Large intestine (tissue), 3 donors: ENCODE measurements around the gene ZNF407. TPM values are rescaled to one million over a fixed set of nuclear protein-coding genes. Genes with fewer than 3 reads are reported as not detected.

Source experiments
- DNase-seq, 2 donors: peaks; one replicate each; pipeline versions ENCODE4 v3.0.0 to v3.0.0-alpha.2; 2013
- H3K27ac ChIP-seq: one replicate; pipeline ENCODE4 v1.5.1; 2013; ENCODE audit warnings: low read length
- H3K27me3 ChIP-seq: 2 replicates; pipeline ENCODE4 v1.6.1; 2013; ENCODE audit warnings: low read length; ENCODE audit not compliant: control insufficient read depth, insufficient read depth
- H3K36me3 ChIP-seq: 2 replicates; pipeline ENCODE4 v1.6.1; 2013; ENCODE audit warnings: low read length; ENCODE audit not compliant: control insufficient read depth, insufficient read depth
- H3K4me1 ChIP-seq: one replicate; pipeline ENCODE4 v1.6.1; 2013; ENCODE audit warnings: low read length; ENCODE audit not compliant: control insufficient read depth, insufficient read depth
- H3K4me3 ChIP-seq: one replicate; pipeline ENCODE4 v1.5.1; 2013; ENCODE audit warnings: low read length
- H3K9me3 ChIP-seq: one replicate; pipeline ENCODE4 v1.6.1; 2013; ENCODE audit warnings: mild to moderate bottlenecking, low read depth, low read length, moderate library complexity; ENCODE audit not compliant: control insufficient read depth
- WGBS: methylation state at CpG from one replicate; pipeline ENCODE4 v1.1.5; 2013; ENCODE audit warnings: low lambda C conversion rate; ENCODE audit not compliant: insufficient coverage; 5-methylcytosine and 5-hydroxymethylcytosine counted together
- polyA plus RNA-seq: library from polyadenylated mRNA; unstranded; fragments of 120-200 nt; gene quantifications from one replicate; pipeline ENCODE4 v1.2.1, GENCODE V29; 2013

The ZNF407 gene
- polyA plus RNA-seq, 1 donor = 6.6 TPM

DNA sequence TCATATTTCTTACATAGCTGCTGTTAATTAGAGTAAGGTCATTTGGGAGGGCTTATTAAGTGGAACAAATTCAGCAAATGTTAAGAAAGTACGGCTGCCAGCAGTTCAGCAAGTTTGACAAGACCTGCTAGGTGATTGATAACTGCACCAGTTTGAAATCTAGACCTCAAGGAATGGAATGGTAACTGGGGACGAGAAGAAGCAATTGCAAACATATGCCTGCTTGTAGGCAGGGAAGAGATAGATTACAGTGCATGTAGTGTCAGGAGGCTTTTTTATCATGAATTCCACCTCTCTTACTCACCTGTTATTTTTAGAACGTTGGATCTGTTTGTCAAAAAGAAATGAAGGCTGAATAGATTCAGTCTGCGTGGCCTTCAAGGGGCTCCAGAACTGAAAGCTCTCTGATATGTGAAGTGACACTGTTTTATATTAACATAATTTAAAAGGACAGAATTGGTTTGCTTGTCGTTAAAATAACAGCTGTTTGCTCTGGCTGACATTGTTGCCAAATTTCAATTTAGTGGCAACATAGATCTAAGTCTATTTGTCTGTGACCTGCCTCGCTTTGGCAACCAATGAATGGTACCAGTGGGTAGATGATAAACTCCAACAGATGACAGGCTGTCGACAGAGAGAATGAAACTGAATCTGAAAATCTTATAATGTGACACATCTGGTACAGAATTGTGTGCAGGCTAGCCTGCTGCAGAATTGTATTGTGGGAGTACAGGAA lies 199.3 kb downstream of the ZNF407 start:
- Histone ChIP-seq H3K4me1 (no peaks in the 10 kb centered on the region), H3K27ac (no peak overlapping the region), H3K4me3 (no peak overlapping the region), H3K36me3 (no peaks in the 10 kb centered on the region), H3K9me3 (no peaks in the 10 kb centered on the region), H3K27me3 (no peaks in the 10 kb centered on the region)
- WGBS = 60% methylated on average over 2 of the region's 7 CpGs
- no peak for DNase-seq

DNA sequence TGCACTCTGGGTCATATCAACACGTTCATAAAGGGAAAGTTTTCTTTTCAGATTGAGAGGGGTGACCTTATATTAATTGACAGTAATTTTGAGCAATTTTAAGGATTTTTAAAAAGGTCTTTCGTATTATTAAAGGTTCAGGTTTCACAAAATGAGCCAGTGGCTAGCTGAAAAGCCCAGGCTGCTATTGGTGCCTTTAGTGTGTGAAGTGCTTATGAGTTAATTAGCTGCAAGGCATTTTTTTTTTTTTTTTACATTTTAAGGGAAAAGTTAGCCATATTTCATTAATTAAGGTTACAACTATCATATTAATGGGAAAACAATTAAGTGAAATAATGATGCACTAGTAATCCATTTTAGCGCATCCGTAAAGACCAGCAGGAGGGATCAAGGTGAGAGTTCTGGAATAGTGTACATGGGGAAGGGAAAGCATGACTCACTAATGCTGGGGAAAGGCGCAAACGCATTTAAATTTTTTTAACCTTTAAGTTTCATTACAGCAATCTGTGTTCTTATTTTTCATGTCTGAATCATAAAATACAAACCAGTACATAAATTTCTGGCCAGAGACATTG lies 200.0 kb downstream of the ZNF407 start:
- Histone ChIP-seq H3K9me3 (no peaks in the 10 kb centered on the region), H3K4me1 (no peaks in the 10 kb centered on the region), H3K27me3 (no peaks in the 10 kb centered on the region), H3K27ac (no peak overlapping the region), H3K4me3 (no peak overlapping the region), H3K36me3 (no peaks in the 10 kb centered on the region)
- no peak for DNase-seq
- WGBS = 70% methylated on average over 2 of the region's 6 CpGs

DNA sequence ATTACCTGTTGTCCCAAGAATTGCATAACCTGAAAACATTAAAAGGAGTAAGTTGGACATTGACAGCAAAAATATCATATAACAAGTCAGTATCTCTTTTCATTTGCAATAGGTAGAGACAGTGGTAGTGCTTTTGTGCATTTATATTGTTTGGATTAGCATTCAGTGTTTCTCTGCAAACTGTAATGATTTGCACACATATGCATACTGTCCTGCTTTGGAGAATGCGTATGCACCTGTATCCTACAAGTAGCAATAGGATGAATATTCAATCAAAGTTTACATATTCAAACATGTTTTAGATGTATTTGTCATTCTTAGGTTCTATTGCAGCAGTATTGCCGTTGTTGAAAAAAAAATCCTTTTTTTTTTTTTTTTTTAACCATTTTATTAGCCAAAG lies 201.9 kb downstream of the ZNF407 start:
- WGBS = 95% methylated on average over 2 of the region's 2 CpGs
- no peaks in the 10 kb centered on the region for H3K9me3 ChIP-seq
- no peaks in the 10 kb centered on the region for H3K4me1 ChIP-seq
- no peak overlapping the region for H3K27ac ChIP-seq
- H3K27me3 ChIP-seq = no peaks in the 10 kb centered on the region
- no peak overlapping the region for H3K4me3 ChIP-seq
- no peak for DNase-seq
- no peaks in the 10 kb centered on the region for H3K36me3 ChIP-seq

DNA sequence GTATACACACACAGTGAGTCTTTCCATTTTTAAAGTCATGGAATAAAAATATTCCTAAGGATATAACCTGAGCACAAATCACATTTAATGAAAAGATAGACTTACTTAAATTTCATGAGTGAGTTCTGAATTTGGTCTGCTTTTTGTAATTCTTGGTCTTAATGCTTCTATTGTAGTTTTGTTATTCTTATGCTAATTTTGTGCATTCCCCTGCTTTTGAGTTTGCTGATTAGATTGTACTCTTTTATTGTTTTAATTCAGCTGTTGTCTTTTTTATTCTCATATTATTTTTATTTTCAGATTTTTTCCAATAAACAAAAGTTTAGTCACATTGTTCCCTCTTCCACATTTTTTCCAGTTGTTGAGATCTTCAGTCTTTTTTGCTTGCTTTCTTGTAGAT lies 202.4 kb downstream of the ZNF407 start:
- Histone ChIP-seq H3K36me3 (no peaks in the 10 kb centered on the region), H3K27ac (no peak overlapping the region), H3K9me3 (no peaks in the 10 kb centered on the region), H3K4me3 (no peak overlapping the region), H3K27me3 (no peaks in the 10 kb centered on the region), H3K4me1 (no peaks in the 10 kb centered on the region)
- no peak for DNase-seq

DNA sequence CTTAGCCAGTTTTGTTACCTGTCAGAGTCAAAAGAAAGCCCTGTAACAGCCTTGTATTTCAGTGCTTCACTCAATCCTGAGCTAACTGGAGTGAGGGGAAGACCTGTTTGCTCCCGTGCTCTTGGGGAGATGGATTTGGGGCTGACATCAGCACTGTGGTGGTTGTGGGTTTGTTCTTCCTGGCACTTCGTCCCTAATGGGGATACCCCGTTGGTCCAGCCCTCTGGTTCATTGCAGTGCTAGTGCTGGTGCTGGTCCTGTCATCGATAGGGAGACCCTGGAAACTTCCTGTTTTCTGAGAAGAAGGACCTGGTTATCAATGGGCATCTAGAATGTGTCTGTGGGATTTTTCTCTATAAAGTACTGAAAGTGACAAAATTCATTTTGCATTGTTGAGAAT lies 205.4 kb downstream of the ZNF407 start:
- H3K36me3 ChIP-seq = no peaks in the 10 kb centered on the region
- 100% methylated on average over 1 of the region's 4 CpGs for WGBS
- no peaks in the 10 kb centered on the region for H3K27me3 ChIP-seq
- H3K4me1 ChIP-seq = peaks cover 8% of the 10 kb centered on the region
- no peak overlapping the region for H3K27ac ChIP-seq
- H3K4me3 ChIP-seq = no peak overlapping the region
- H3K9me3 ChIP-seq = no peaks in the 10 kb centered on the region
- no peak for DNase-seq

DNA sequence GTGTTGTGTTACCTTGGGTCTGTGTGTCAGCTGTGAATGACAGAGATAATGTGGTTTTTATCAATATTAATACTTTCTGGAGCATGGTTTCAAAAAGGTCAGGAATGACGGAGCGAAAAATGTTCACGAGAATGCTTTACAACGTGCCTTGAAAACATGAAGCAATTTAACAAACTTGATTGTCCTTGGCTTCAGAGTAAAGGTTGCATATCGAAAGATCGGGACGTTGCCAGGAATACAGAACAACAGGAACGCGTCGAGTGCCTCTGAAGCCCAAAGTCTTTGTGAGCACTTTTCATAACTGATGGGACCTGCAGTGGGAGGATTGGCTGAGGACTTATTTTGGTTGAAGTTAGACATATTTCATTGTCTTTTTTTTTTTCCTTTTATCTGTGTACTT lies 206.1 kb downstream of the ZNF407 start:
- WGBS = 100% methylated on average over 3 of the region's 10 CpGs
- DNase-seq = no peak

DNA sequence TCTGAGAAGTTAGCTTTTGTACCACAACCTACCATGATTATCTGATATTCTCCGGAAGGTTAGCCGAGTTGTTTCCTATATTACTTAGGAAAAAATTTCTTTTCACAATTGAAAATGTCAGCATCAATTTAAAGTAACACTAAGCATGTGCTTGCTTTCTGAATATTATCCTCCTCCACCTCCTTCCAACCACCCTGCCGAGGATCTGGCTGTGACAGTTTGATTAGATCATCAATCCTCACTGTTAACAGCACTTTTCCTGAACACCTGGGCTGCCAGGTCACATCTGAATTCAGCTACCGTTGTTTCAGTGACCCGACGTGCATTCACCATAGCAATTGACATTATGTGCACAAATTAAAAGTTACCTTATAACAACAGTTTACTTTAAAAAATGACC lies 207.0 kb downstream of the ZNF407 start:
- Histone ChIP-seq H3K4me1 (peaks cover 8% of the 10 kb centered on the region), H3K9me3 (no peaks in the 10 kb centered on the region), H3K27ac (no peak overlapping the region), H3K4me3 (no peak overlapping the region), H3K27me3 (no peaks in the 10 kb centered on the region), H3K36me3 (no peaks in the 10 kb centered on the region)
- 100% methylated on average over 1 of the region's 6 CpGs for WGBS
- no peak for DNase-seq

More for the DNA sequence above, 206.1 kb downstream of the ZNF407 start:
- Histone ChIP-seq H3K9me3 (no peaks in the 10 kb centered on the region), H3K27me3 (no peaks in the 10 kb centered on the region), H3K36me3 (no peaks in the 10 kb centered on the region), H3K4me1 (peaks cover 8% of the 10 kb centered on the region), H3K4me3 (no peak overlapping the region), H3K27ac (no peak overlapping the region)

DNA sequence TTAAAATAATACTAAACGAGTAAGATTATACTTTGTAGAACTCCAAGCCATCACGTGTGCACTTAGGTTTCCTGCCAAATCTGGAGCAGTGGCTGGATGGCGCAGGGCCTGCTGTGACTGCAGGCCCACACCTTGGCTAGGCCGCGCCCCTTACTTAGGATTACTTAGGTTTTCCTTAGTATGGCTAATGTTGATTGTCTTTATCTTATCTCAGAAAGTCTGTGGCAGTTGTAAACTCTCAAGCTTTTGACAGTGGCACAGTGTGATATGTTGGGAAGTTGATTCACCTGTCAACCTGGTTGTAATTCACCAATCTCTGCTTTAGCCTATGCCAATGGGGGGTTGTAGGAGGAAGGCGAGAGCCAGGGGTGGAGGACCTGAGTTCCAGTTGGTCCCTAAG lies 208.4 kb downstream of the ZNF407 start:
- Histone ChIP-seq H3K4me3 (no peak overlapping the region), H3K4me1 (peaks cover 8% of the 10 kb centered on the region), H3K36me3 (no peaks in the 10 kb centered on the region), H3K9me3 (no peaks in the 10 kb centered on the region), H3K27ac (peak overlapping the region; percentile 43), H3K27me3 (no peaks in the 10 kb centered on the region)
- DNase-seq = peak; percentile 54 to 78
- no CpG with 5 or more reads among the region's 6 CpGs for WGBS

DNA sequence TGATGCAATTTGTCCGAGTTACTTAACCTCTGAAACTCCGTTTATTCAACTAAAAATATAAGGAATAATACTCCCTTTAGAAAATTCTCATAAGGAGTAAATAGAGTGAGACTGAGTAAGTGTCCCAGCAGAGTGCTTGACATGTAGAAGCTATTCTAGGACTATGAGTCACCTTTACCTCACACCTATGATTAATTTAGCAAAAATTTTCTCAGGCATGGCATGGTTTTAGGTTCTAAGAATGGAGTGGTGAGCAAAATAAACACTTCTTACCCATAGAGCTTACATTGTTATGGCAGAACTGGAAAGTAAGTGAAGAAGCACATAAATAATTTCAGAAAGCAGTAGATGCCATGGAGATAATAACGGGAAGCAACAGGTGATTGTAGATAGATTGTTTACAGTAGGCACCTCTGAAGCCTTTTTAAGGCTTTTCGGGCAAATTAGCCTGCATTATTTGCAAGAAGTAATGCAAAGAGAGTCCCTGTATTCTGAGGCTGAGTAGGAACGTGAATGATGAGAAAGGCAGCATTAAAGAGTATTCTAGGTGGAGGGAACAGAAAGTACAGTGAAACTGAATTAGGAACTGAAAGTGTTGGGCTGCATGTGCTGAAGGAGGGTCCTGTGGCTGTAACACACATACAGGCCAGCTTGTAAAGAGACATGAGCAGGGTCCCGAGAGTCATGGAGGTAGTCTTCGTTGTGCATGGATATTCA lies 209.2 kb downstream of the ZNF407 start:
- Histone ChIP-seq H3K36me3 (no peaks in the 10 kb centered on the region), H3K27me3 (no peaks in the 10 kb centered on the region), H3K27ac (peak overlapping the region; percentile 43), H3K4me3 (no peak overlapping the region), H3K9me3 (no peaks in the 10 kb centered on the region), H3K4me1 (peaks cover 8% of the 10 kb centered on the region)
- 61% methylated on average over 5 of the region's 7 CpGs for WGBS
- no peak for DNase-seq

DNA sequence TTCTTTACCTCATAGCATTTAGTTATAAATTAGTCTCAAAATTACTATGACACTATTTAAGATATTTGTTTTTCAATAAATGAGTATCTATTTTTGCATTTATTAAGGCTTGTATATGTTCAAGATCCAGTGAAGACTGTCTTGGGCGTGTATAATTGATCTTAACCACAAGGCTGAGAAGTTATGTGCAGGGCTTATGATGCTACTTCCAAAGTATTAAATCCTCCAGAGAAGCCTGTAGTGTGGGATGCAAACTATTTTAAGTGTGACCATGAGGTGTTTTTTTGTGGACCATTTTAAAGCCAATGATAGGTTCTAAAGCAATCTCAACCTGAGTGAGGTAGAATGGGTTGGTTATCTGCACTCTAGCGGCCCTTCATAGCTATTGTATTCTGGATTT lies 219.9 kb downstream of the ZNF407 start:
- Histone ChIP-seq H3K9me3 (no peaks in the 10 kb centered on the region), H3K36me3 (no peaks in the 10 kb centered on the region), H3K4me1 (no peaks in the 10 kb centered on the region), H3K4me3 (no peak overlapping the region), H3K27me3 (no peaks in the 10 kb centered on the region), H3K27ac (no peak overlapping the region)
- no peak for DNase-seq
- 100% methylated on average over 1 of the region's 2 CpGs for WGBS
